Stimulated activated CD4-positive, alpha-beta T cell treated with anti-CD3 and anti-CD28 coated beads, Interleukin-1b, Interleukin-23, amount 100 ng/mL, for 1 hour (primary cell): ENCODE measurements around the gene CSRP3.

Experiments used
- DNase-seq, 2 donors: peaks; one replicate each; pipeline ENCODE4 v3.0.0-alpha.2; 2020; ENCODE audit warnings: low read depth in 2 of 2

Gene CSRP3

DNA sequence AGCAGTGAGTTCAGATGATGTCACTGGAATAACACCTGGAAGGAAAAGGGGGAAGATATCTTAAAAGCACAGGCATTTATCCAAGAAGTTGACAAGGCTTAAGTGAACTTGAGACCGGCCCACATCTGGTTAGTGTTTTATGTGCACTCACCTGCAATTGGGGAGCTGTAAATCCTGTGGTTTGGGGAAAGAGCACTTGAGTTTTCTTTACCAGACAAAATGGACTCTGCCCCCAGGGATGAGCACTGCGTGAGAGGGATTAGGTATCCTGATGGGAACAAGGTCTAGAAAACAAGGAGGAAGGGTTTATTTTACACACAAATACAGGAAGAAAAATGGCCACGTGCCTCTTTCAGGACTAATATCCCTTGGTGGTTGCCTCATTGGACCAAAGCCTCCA is 23.8 kb upstream of the CSRP3 start:
- no peak for DNase-seq

DNA sequence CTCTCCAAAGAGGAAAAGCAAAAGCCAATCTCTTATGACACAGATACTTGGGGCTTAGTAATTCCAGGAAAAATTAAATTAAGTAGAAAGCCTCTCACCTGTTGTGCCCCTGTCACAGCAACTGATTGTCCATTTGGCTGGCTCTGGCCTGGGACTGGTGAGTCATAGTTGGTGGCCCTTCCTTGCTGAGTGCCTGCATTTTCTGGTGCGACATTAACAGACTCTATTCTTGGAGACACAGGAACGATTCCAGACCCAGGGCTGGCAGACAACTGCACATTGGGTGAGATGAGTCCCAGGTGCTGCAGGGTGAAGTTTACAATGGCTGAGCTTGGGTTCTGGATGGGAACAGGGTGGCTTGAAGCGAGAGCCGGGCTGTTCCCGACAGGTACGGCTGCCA is 23.3 kb upstream of the CSRP3 start:
- no peak for DNase-seq

DNA sequence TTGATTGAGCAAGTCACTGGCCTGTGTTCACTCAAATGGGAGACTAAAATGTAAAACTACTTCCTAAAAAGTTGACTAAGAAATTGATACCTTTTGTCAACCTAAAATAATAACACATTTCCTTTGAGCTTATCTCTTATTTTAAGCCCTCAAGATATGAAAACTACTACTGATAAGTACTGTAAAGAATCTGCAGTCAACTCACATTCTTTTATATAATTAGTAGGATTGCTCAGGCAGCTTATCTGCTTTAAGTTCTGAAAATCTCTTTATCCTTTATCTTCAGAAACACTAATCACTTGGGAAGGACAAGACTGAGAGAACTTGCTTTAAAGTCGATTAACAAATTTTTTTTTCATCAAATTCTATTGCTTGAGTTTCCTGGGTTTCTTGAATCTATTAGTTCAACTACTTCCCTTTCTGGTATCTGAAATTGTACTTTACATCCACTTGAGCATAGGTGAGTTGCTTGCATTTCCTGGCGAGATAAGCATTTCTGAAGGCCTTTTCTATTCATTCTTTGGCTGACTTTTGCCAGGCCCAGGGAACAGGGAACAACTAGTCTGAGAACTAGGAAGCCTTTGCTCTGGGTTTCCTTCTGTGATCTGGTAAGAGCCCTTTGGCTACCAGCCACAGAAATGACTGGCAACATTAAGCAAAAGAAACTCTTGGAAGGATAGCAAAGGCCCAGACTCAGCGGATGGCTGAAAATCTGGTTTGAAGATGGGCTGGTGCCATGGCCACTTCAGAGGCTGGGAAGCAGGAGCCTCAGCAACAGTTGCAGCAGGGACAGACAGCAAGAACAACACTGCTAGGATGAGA is 19.3 kb upstream of the CSRP3 start:
- no peak for DNase-seq

DNA sequence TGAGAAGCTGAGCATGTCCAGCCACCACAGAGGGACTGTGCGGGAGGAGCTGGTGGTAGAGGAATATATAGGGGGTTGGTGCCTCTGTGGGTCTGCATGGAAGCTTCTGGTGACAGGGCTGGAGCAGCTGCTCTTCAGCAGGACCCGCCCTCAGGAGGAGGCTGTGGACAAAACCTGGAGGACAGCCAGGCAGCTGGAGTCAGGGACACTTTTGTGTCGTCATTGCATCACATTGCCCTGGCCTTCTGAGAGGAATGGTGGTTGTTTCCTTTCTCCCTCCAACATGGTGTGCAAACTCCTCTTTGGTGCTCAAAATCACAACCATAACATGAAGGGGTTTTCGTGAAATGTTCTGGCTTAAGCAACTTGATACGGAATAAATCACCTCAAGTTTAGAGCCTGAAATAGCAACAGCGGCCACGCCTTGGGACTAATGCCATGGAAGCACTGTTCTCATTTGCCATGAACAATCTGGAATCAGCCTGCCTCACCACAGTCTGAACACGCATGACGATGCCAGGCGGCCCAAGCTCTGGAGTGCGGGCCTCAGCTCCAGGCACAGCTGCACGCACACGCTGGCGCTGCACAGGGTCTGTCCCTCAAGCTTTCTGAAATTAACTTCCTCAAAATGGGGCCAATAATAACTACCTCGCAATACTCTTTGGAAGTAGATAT is 17.1 kb upstream of the CSRP3 start:
- no peak for DNase-seq

DNA sequence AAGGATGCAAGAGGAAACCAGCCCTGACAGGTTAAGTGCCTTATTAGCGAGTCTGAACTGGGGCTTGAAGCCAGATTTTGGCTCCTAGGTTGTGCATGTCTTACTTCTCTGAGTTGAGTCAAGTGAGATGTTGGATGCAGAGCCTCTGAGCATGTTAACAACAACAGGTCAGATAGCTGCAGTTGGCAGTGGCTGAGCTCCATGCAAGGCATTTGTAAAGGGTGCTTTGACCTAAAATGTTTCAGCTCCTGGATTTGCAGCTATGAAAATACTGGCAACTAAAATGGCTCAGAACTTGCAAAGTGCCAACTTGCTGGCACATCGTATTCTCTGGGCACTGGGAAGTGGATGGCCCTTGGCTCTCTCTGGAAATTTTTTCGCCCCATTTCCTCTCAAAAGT is 16.4 kb upstream of the CSRP3 start:
- no peak for DNase-seq

DNA sequence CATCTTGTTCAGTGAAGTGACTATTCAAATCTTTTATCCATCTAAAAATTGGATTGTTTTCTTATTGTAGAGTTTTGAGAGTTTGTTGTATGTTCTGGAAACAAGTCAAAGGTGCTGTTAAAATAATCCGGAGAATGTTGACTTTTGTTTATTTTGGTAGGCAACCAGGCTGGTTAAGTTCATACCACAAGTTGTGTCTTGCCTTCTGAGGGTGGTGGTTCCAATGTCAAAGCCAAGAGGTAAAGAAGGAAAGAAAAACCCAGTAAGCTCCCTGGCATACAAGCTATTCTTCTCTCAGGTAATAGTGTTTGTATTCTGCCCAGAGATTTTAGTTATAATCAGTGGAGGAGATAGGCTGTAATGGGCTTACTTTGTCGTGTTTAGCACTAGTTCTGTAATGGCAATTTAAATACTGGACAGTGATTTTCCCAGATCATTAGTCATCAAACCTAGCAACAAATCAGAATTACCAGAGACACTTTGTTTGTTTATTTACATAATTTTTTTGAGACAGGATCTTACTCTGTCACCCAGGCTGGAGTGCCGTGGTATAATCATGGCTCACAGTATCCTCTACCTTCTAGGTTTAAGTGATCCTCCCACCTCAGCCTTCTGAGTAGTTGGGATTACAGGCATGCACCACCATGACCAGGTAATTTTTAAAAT is 15.1 kb upstream of the CSRP3 start:
- DNase-seq = no peak

DNA sequence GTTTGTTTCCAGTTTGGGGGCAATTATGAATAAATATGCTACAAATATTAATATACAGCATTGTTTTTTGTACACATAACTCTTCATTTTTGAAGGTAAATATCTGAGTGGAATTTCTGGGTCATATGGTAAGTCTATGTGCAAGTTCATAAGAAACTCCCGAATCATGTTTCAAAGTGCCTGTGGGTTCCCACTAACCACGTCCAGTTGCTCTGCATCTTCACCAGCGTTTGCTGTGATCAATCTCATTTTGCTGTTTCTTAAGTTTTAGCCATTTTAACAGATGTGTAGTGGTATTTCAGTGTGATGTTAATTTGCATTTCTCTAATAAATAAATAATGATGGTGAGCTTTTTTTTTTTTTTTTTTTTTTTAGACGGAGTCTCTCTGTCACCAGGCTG is 14.2 kb upstream of the CSRP3 start:
- DNase-seq = no peak

DNA sequence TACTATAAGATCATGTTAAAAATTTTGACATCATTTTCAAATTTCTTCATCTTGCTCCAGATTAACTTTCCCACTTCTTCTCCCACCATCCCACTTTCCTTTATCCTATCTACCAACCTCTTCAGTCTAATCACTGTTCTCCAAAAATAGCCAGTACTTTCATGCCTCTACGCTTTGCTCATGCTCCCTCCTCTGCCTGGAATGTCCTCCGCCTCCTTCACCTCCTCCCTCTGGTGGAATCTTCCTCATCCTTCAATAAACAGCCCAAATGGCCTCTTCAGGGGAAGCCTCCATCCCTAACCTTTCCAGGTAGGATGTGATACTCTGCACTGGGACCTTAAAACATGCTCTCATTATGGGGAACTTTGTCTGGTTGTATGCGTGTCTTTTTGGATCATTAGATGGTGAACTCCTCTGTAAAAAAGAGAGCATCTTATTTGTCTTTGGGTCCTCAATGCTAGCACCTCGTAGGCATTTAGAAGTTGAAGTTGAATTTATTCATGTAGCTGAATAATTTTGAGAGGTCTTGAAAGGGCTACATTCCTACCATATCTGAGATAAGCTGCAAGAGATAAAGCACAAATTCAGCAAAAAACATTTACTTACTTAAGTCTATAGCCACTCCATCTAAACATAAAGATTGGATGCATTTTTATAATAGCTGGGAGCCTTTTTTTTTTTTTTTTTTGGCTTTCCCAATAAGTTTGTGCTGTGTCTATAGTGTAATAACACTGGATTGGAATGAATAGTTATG is 8.0 kb upstream of the CSRP3 start:
- no peak for DNase-seq

DNA sequence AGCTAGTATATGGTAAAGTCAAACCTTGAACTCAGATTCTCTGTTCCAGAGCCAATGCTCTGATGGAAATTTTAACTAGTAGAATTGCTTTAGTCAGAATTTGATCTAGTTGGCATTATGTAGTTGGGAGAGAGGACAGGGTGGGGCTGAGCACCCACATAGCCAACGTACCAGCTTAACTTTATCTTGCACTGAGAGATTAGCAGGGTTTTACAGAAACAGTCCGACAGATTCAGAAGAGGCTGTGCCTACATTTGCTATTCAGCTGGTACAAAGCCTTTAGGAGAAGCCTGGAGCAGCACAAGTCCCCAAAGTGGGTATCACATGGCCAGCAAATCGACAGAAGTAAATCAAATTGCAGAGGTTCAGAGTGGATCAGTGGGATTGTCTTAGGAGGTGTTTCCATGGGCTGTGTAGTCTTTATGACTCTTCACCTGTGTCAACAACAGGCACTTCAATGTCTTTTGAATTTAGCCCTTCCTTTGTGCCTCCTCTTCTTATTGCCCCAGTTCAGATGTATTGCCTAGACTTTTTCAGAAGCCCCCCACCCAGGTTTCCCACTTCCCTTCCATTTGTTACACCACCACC is 7.3 kb upstream of the CSRP3 start:
- DNase-seq = no peak

DNA sequence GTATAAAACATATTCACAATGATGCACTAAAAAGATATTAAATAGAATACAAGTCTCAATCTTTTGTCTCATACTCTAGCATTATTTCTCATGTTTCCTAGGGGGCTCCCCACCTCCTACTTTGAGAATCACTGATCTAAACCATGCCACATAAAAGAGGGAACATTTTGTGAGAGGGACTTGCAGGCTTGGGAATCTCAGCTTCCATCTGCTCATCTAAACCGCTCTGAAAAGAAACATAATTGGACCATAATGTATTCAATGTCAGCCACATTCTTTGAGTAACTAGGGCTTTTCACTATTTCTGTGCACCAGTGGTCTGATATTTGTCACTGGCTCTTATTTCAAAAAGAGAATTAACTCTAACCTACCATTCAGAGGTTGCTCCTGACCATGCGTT is 6.4 kb upstream of the CSRP3 start:
- DNase-seq = no peak

DNA sequence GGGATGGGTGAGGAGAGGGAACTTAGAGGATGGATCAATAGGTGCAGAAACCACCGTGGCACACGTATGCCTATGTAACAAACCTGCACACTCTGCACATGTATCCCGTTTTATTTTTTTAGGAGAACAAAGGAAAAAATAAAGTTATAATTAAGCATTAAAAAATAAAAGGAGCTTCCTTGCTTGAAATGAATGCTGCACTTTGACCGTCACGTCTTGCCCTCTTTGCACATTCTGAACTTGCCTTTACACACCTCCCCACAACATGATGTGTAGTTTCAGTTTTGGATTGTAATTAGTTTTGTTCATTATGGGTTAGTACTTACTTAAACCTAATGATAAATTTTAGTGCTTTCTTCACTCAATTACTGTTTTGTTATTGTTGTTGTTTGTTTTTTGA is 3.1 kb upstream of the CSRP3 start:
- DNase-seq = no peak

DNA sequence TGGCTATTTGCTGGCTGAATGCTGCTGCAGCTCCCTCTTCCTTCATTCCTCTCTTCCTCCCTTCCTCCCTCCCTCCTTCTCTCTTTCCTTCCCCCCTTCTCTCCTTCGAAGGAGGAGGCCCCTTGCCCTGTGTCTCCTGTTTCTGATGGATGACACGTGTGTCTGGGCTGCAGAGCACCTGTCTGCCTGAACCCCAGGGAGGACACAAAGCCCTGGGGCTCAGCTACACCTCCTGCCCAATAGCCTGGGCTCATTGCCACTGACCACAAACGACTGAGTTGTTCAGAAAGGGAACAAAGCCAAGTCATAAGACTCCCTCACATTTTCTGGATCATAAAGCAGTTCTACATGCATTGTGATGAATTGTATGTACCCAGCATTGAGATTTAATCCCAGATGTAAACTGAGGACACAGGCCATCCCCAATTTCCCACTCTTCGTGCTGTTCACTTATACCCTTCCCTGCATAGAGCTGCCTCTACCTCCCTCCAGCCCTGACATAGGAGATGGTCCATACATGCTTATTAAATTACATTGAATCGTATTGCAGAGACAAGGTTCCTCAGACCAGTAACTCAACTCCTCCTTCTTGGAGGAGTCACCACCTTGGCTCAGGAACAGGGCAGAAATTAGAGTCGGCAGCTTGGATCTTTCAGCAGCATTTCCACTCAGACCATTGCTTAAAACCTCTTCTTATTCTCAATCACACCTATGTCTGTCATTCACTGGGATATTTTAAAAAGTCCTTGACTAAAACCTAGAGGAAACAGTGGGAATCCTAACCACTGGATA is 1.2 kb downstream of the CSRP3 start:
- no peak for DNase-seq

DNA sequence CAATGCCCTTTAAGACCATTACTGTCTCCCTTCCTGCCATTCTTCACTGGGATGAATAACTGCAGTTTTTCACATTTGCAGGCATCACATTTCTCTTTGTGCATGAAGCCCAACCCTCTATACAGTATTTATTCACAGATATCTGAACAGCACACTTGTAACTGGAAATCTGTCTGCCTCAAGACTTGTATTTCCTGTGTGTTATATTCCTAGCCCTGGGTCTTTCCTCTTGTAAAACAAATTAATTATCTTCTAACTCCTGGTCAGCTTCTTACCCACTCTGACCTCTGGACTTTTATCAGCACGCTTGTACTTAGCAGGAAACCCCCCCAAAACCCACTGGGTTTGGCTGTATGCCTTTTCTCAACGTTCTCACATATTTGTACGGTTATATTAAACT is 2.0 kb downstream of the CSRP3 start:
- DNase-seq = no peak

DNA sequence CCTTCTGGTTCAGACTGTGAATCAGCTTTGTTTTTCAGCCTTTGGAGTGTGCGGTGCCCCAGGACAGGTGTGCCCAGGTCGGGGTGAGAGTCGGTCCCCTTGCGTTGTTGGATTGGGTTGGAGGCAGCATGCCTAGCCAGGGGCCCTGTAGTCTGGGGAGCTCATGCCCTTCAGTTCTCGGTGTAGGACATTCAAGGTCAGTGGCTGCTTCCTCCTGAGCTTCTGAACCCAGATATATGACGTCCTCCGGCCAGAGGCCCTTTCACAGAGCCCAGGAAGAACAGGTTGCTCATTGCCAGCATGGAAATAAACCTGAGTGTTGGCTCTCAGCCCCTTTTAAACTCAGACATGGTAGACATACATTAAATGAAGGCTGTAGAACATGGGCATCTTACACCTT is 2.7 kb downstream of the CSRP3 start:
- DNase-seq = no peak

DNA sequence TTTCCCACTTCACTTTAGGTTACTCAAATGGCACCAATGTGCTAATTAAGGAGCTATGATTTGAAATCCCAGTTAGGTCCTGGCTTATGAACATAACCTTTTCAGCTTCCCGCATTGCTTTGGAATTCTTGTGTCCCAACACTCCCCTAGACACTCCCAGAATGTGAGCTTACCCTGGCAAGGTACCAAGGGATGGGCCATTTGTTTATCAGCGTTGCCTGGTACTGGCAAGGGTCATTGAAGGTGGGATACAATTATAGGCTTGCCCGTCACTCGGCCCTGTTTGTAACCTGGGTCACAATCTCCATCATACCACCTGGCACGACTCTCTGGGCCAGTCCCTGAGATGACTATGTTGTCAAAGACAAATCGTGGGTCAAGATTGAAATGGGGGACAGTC is 5.4 kb downstream of the CSRP3 start:
- DNase-seq = no peak

DNA sequence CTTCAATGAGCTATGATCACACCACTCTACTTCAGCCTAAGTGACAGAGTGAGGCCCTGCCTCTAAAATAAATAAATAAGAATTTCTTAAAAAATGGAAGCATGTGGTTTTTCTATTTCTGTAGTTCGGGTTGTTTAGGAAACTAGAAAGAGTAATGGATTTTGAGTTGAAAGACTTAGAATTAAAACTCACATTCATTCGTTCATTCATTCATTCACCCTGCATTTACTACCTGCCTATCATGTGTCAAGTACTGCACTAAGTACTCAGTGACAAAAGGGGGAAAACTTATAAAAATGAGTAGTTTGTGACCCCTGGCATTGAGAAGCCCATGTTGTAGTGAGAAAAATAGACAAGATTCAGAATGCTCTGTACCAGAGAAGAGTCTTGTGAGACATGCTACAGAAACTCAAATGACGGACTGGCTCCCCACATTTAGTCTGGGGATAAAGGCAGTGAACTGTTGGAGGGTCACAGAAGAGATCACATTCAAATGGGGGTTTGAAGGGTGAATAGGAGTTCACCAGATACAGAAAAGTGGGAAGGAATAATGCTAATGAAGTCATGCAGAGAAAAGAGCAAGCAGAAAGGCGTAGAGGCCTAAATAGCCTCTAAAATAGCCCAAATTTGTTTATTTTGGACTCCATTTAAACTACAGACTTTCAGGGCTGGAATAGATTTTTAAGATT is 7.0 kb downstream of the CSRP3 start:
- DNase-seq = no peak

DNA sequence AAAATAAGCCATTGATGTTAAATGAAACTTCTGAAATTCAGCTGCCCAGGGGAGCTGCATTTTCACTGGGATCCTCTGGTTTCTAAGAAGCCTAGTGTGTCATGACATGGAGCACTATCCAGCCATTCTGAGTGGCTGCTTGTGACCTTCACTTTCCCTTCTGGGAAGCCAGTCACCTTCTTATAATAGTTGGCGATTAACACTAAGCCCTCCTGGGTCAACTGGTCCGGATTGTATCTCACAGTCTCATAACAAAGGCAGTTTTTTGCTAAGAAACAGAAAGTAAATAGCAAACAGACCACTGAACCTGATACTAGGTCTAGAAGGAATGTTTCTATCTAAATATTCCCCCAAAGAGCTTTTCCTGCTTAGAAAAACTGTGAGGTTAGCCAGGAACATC is 7.9 kb downstream of the CSRP3 start:
- DNase-seq = no peak

DNA sequence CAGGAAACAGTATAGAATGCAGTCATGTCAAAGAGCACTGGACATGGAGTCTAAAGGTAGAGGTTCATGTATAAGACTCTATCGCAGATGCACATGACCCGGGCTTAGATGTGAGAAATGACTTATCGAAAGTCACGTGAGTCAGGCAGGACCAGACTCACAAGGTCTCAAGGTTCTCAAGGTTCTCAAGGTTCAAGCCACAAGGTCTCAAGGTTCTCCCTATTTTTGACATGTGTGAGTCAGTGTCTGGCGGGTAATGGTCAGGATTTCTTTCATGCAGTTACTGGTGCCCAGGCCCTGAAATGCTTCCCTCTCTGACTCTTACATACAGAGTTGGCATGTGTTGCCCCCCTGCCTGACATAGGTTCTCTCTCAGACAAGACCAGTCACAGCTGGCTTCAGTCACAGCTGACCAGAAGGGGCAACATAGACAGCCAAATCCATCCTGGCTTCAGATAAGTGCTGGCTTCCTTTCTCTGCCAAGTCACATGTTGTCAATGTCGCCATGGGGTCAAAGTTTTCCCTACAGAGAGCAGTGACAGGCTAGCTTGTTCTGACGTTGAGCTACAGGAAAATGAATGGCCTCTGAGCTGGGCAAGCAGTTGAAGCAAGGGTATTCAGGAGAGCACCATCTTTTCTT is 10.1 kb downstream of the CSRP3 start:
- no peak for DNase-seq

DNA sequence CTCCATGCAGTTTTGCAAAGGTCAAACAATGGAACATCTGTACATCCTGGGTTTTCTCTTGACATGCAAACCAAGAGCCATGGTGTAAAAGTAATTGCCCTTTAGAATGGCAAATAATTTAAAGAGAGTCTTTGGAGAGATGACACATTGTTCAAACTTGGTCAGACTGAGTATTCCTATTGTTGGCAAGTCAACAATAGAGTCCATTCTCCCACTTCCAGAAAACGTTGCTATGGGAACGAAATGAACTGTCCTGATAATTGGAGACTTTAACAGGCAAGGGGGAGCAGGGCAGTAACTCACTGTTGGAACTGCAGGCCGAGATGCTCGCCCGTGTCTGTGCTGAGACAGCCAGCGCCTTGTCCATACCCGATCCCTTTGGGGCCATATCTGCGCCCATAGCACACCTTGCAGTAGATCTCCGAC is 13.9 kb downstream of the CSRP3 start:
- no peak for DNase-seq
